ENCODE measurements around the gene SNTB2. TPM values are rescaled to one million over a fixed set of nuclear protein-coding genes. Genes with fewer than 3 reads are reported as not detected.

SNTB2 gene
- total RNA-seq, 1 experiment from 2014 or later = 30.3 TPM

- H3K27me3 ChIP-seq (ENCODE audit: insufficient read depth, low read depth) = no peaks in the 10 kb centered on the region
- no peak for DNase-seq
- no peak overlapping the region for H2AFZ ChIP-seq
- H3F3A ChIP-seq (ENCODE audit: insufficient read depth, low read depth) = peaks cover 44% of the 10 kb centered on the region
- no peak overlapping the region for H3K27ac ChIP-seq
- BruUV-seq (replicated peaks) = no TSS peak
- H3K4me3 ChIP-seq = no peak overlapping the region
- H3K79me2 ChIP-seq (ENCODE audit: low read depth) = peaks cover 27% of the 10 kb centered on the region
- ChIA-PET CTCF (no interaction called here), POLR2A (ENCODE audit: unreplicated experiment) (no interaction called here)
- TF ChIP-seq CTCF (conservative IDR thresholded peaks at IDR 0.05) (no peak), EZH2 (IDR thresholded peaks at IDR 0.05; ENCODE audit: low read depth) (no peak)
- intact Hi-C loops (cut with micrococcal nuclease; ENCODE audit: unreplicated experiment) = no loop called here
- H3K36me3 ChIP-seq (ENCODE audit: low read depth) = peaks cover 18% of the 10 kb centered on the region; the same call in 1 of the 2 replicates
- 0 out of 2 replicates have a peak, but pooled peaks cover 4% of the 10 kb centered on the region for H4K20me1 ChIP-seq (ENCODE audit: insufficient read depth)
- H3K4me2 ChIP-seq = no peak overlapping the region
- H3K4me1 ChIP-seq (replicated peaks; ENCODE audit: insufficient read depth) = peaks cover 8% of the 10 kb centered on the region
- H3K9me3 ChIP-seq (ENCODE audit: insufficient read depth, low read depth) = no peaks in the 10 kb centered on the region
- no peaks in the 10 kb centered on the region for H3K9me2 ChIP-seq (ENCODE audit: insufficient read depth)
Observed at GRCh38 chr16:69344171-69344570, 157.2 kb downstream of the SNTB2 start.

GRCh38 chr16:69345923-69346322 is 159.0 kb downstream of the SNTB2 start:
- Histone ChIP-seq H3K79me2 (ENCODE audit: low read depth) (peaks cover 14% of the 10 kb centered on the region), H3K36me3 (ENCODE audit: low read depth) (peaks cover 17% of the 10 kb centered on the region; the same call in 1 of the 2 replicates), H4K20me1 (ENCODE audit: insufficient read depth) (0 out of 2 replicates have a peak, but pooled peaks cover 4% of the 10 kb centered on the region), H3K27ac (no peak overlapping the region), H3K27me3 (ENCODE audit: insufficient read depth, low read depth) (no peaks in the 10 kb centered on the region), H3F3A (ENCODE audit: insufficient read depth, low read depth) (peaks cover 37% of the 10 kb centered on the region), H3K4me3 (no peak overlapping the region), H3K4me1 (replicated peaks; ENCODE audit: insufficient read depth) (peaks cover 3% of the 10 kb centered on the region), H3K9me3 (ENCODE audit: insufficient read depth, low read depth) (no peaks in the 10 kb centered on the region), H3K4me2 (no peak overlapping the region), H3K9me2 (ENCODE audit: insufficient read depth) (no peaks in the 10 kb centered on the region), H2AFZ (no peak overlapping the region)
- POLR2A ChIA-PET (ENCODE audit: unreplicated experiment) = no interaction called here
- intact Hi-C loops (cut with micrococcal nuclease; ENCODE audit: unreplicated experiment) = no loop called here
- TF ChIP-seq CTCF (conservative IDR thresholded peaks at IDR 0.05) = no peak
- no peak for TF ChIP-seq EZH2 (IDR thresholded peaks at IDR 0.05; ENCODE audit: low read depth)
- CTCF ChIA-PET = no interaction called here
- DNase-seq = no peak
- BruUV-seq (replicated peaks) = no TSS peak

- no peak overlapping the region for H2AFZ ChIP-seq
- H4K20me1 ChIP-seq (ENCODE audit: insufficient read depth) = 0 out of 2 replicates have a peak, but pooled peaks cover 4% of the 10 kb centered on the region
- ChIA-PET CTCF (no interaction called here), POLR2A (ENCODE audit: unreplicated experiment) (no interaction called here)
- no peak overlapping the region for H3K4me3 ChIP-seq
- no peaks in the 10 kb centered on the region for H3K27me3 ChIP-seq (ENCODE audit: insufficient read depth, low read depth)
- no peaks in the 10 kb centered on the region for H3K4me1 ChIP-seq (replicated peaks; ENCODE audit: insufficient read depth)
- DNase-seq = no peak
- H3K9me2 ChIP-seq (ENCODE audit: insufficient read depth) = no peaks in the 10 kb centered on the region
- H3K36me3 ChIP-seq (ENCODE audit: low read depth) = peaks cover 10% of the 10 kb centered on the region; the same call in 1 of the 2 replicates
- H3K4me2 ChIP-seq = no peak overlapping the region
- TF ChIP-seq CTCF (conservative IDR thresholded peaks at IDR 0.05) (no peak), EZH2 (IDR thresholded peaks at IDR 0.05; ENCODE audit: low read depth) (no peak)
- no TSS peak for BruUV-seq (replicated peaks)
- H3F3A ChIP-seq (ENCODE audit: insufficient read depth, low read depth) = peaks cover 30% of the 10 kb centered on the region
- H3K27ac ChIP-seq = no peak overlapping the region
- H3K79me2 ChIP-seq (ENCODE audit: low read depth) = peaks cover 6% of the 10 kb centered on the region
- H3K9me3 ChIP-seq (ENCODE audit: insufficient read depth, low read depth) = no peaks in the 10 kb centered on the region
- intact Hi-C loops (cut with micrococcal nuclease; ENCODE audit: unreplicated experiment) = no loop called here
Observed at GRCh38 chr16:69346683-69347082, 159.7 kb downstream of the SNTB2 start.

All from PC-9 (cell line).